ENCODE measurements around the gene CD177. TPM values are rescaled to one million over a fixed set of nuclear protein-coding genes. Genes with fewer than 3 reads are reported as not detected.
"Not testable (repeated sequence)": the region's sequence is repeated elsewhere in the genome, so short reads cannot be mapped to it uniquely, and the experiment has no call there.

CD177 gene
- total and polyA plus RNA-seq, 2 donors (not counting 1 experiment from before 2014, with no cell fraction given), result 0.19 to 0.33 TPM

DNA sequence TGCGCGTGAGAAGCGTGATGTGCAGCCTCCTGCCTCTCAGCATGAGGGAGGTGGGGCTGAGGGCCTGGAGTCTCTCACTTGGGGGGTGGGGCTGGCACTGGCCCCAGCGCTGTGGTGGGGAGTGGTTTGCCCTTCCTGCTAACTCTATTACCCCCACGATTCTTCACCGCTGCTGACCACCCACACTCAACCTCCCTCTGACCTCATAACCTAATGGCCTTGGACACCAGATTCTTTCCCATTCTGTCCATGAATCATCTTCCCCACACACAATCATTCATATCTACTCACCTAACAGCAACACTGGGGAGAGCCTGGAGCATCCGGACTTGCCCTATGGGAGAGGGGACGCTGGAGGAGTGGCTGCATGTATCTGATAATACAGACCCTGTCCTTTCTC lies 8.7 kb downstream of the CD177 start:
- Histone ChIP-seq H3K27ac (ENCODE audit: insufficient read depth, low read length) (no peak overlapping the region), H3K4me3 (replicated peaks in 1 of 4; ENCODE audit: control extremely low read depth in 1 of 4, insufficient read depth in 1 of 4, low read depth in 3 of 4, low read length in 4 of 4) (no peak overlapping the region)

GRCh38 chr19:43362745-43363144 lies 9.3 kb downstream of the CD177 start:
- H3K27me3 ChIP-seq (ENCODE audit: control insufficient read depth, insufficient read depth, low read length), result peaks cover 12% of the 10 kb centered on the region
- no peak for DNase-seq (ENCODE audit: low read depth in 2 of 2)
- H3K4me2 ChIP-seq (ENCODE audit: extremely low read depth, insufficient read depth, low read length), result no peak overlapping the region
- H3K36me3 ChIP-seq (ENCODE audit: control insufficient read depth, insufficient read depth, low read length), result no peaks in the 10 kb centered on the region
- H3K9me3 ChIP-seq (ENCODE audit: control insufficient read depth, insufficient read depth, low read depth, low read length), result no peaks in the 10 kb centered on the region
- TF ChIP-seq EZH2 (IDR thresholded peaks at IDR 0.05; ENCODE audit: low read length, missing control alignments), result no peak
- no peak for TF ChIP-seq CTCF (conservative IDR thresholded peaks at IDR 0.05 in 1 of 2, IDR thresholded peaks at IDR 0.05 in 1 of 2; ENCODE audit: low read depth in 1 of 2, low read length in 2 of 2)
- H3K27ac ChIP-seq (ENCODE audit: insufficient read depth, low read length), result no peak overlapping the region
- no peaks in the 10 kb centered on the region for H4K20me1 ChIP-seq (ENCODE audit: control insufficient read depth, extremely low read depth, insufficient read depth, low read length)
- no peak overlapping the region for H3K9ac ChIP-seq (ENCODE audit: insufficient read depth, low read length)
- no peak overlapping the region for H2AFZ ChIP-seq (ENCODE audit: low read length)
- no peak overlapping the region for H3K4me3 ChIP-seq (replicated peaks in 1 of 4; ENCODE audit: control extremely low read depth in 1 of 4, insufficient read depth in 1 of 4, low read depth in 3 of 4, low read length in 4 of 4)
- no peaks in the 10 kb centered on the region for H3K79me2 ChIP-seq (ENCODE audit: control insufficient read depth, insufficient read depth, low read length)
- H3K4me1 ChIP-seq (ENCODE audit: control insufficient read depth, extremely low read depth, insufficient read depth, low read length), result peaks cover 2% of the 10 kb centered on the region

More for the DNA sequence above, 8.7 kb downstream of the CD177 start:
- no peaks in the 10 kb centered on the region for H3K9me3 ChIP-seq (ENCODE audit: control insufficient read depth, insufficient read depth, low read depth, low read length)
- H4K20me1 ChIP-seq (ENCODE audit: control insufficient read depth, extremely low read depth, insufficient read depth, low read length), result no peaks in the 10 kb centered on the region
- no peak overlapping the region for H2AFZ ChIP-seq (ENCODE audit: low read length)
- H3K9ac ChIP-seq (ENCODE audit: insufficient read depth, low read length), result no peak overlapping the region
- H3K36me3 ChIP-seq (ENCODE audit: control insufficient read depth, insufficient read depth, low read length), result no peaks in the 10 kb centered on the region
- H3K79me2 ChIP-seq (ENCODE audit: control insufficient read depth, insufficient read depth, low read length), result no peaks in the 10 kb centered on the region
- H3K4me1 ChIP-seq (ENCODE audit: control insufficient read depth, extremely low read depth, insufficient read depth, low read length), result peaks cover 2% of the 10 kb centered on the region
- peaks cover 10% of the 10 kb centered on the region for H3K27me3 ChIP-seq (ENCODE audit: control insufficient read depth, insufficient read depth, low read length)
- DNase-seq (ENCODE audit: low read depth in 2 of 2), result peak in 1 of 2 donors; percentile 61
- H3K4me2 ChIP-seq (ENCODE audit: extremely low read depth, insufficient read depth, low read length), result peak overlapping the region; percentile 15
- TF ChIP-seq EZH2 (IDR thresholded peaks at IDR 0.05; ENCODE audit: low read length, missing control alignments) (no peak), CTCF (conservative IDR thresholded peaks at IDR 0.05 in 1 of 2, IDR thresholded peaks at IDR 0.05 in 1 of 2; ENCODE audit: low read depth in 1 of 2, low read length in 2 of 2) (no peak)

DNA sequence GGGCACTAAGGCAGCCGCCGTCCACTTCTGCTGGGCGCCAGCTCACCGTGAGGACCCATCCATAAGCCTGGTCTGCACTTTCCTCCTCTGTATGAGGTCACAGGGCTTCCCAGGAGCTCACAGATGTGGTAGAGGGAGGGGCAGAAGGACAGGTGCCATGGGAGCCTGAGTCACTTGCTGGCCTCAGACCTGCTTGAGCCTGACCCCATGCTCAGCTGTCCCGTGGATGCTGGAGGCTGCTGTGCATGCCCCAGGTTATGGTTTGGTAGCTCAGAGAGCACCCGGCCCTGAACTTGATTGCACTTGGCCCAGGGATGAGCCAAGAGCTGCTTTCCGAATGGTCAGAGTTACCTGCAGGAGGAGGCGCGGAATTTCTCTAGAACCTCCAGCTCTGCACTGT lies 12.2 kb downstream of the CD177 start:
- not testable (repeated sequence) for H3K4me1 ChIP-seq (ENCODE audit: control insufficient read depth, extremely low read depth, insufficient read depth, low read length); H3K27ac ChIP-seq (ENCODE audit: insufficient read depth, low read length); H3K4me2 ChIP-seq (ENCODE audit: extremely low read depth, insufficient read depth, low read length); H3K4me3 ChIP-seq (replicated peaks in 1 of 4; ENCODE audit: control extremely low read depth in 1 of 4, insufficient read depth in 1 of 4, low read depth in 3 of 4, low read length in 4 of 4); H3K36me3 ChIP-seq (ENCODE audit: control insufficient read depth, insufficient read depth, low read length); DNase-seq (ENCODE audit: low read depth in 2 of 2); H3K9ac ChIP-seq (ENCODE audit: insufficient read depth, low read length); H3K79me2 ChIP-seq (ENCODE audit: control insufficient read depth, insufficient read depth, low read length); H3K9me3 ChIP-seq (ENCODE audit: control insufficient read depth, insufficient read depth, low read depth, low read length); H4K20me1 ChIP-seq (ENCODE audit: control insufficient read depth, extremely low read depth, insufficient read depth, low read length); H2AFZ ChIP-seq (ENCODE audit: low read length)
- peaks cover 14% of the 10 kb centered on the region for H3K27me3 ChIP-seq (ENCODE audit: control insufficient read depth, insufficient read depth, low read length)

Data from fibroblast of lung (primary cell).